Endodermal cell (in vitro differentiated cells): ENCODE results near the gene ABHD16A. TPM values are rescaled to one million over a fixed set of nuclear protein-coding genes. Genes with fewer than 3 reads are reported as not detected.
"Not testable (repeated sequence)": the region's sequence is repeated elsewhere in the genome, so short reads cannot be mapped to it uniquely, and the experiment has no call there.

ENCODE experiments used
- DNase-seq: peaks from one replicate; pipeline ENCODE4 v3.0.0-alpha.2; 2017
- H3K27ac ChIP-seq: 2 replicates; pipeline ENCODE4 v1.5.1; 2013; ENCODE audit warnings: mild to moderate bottlenecking, low read depth, low read length, moderate library complexity
- H3K27me3 ChIP-seq: 2 replicates; pipeline ENCODE4 v1.6.1; 2013; ENCODE audit warnings: mild to moderate bottlenecking, low read length, moderate library complexity; ENCODE audit not compliant: insufficient read depth, control insufficient read depth, poor library complexity, severe bottlenecking
- H3K36me3 ChIP-seq: 2 replicates; pipeline ENCODE4 v1.7.0; 2013; ENCODE audit warnings: mild to moderate bottlenecking, low read length, moderate library complexity; ENCODE audit not compliant: control insufficient read depth, insufficient read depth
- H3K4me1 ChIP-seq: one replicate; pipeline ENCODE4 v1.7.0; 2013; ENCODE audit warnings: low read length; ENCODE audit not compliant: control insufficient read depth, insufficient read depth
- H3K4me3 ChIP-seq: 2 replicates; pipeline ENCODE4 v1.5.1; 2013; ENCODE audit warnings: mild to moderate bottlenecking, low read length, moderate library complexity
- H3K9ac ChIP-seq: 2 replicates; pipeline ENCODE4 v1.6.1; 2013; ENCODE audit warnings: mild to moderate bottlenecking, low read length, moderate library complexity; ENCODE audit not compliant: poor library complexity, severe bottlenecking; ENCODE audit errors: extremely low read depth
- H3K9me3 ChIP-seq: 2 replicates; pipeline ENCODE4 v1.6.1; 2013; ENCODE audit warnings: mild to moderate bottlenecking, low read length, moderate library complexity; ENCODE audit not compliant: control insufficient read depth
- H3K27ac Mint-ChIP-seq: 2 replicates; pipeline ENCODE4 v1.8.0; 2020; ENCODE audit warnings: mixed read lengths
- H3K27me3 Mint-ChIP-seq: 2 replicates; pipeline ENCODE4 v1.8.0; 2021; ENCODE audit warnings: mild to moderate bottlenecking, mixed read lengths; ENCODE audit not compliant: insufficient read depth
- H3K36me3 Mint-ChIP-seq: 2 replicates; pipeline ENCODE4 v1.8.0; 2020; ENCODE audit warnings: low read depth, mixed read lengths
- H3K4me1 Mint-ChIP-seq: 2 replicates; pipeline ENCODE4 v1.8.0; 2020; ENCODE audit warnings: mixed read lengths
- H3K4me3 Mint-ChIP-seq: 2 replicates; pipeline ENCODE4 v1.8.0; 2020; ENCODE audit warnings: mild to moderate bottlenecking, moderate library complexity, mixed read lengths
- H3K9me3 Mint-ChIP-seq: 2 replicates; pipeline ENCODE4 v1.8.0; 2020; ENCODE audit warnings: mild to moderate bottlenecking, mixed read lengths
- WGBS, 2 experiments: methylation state at CpG; one replicate each; pipeline versions ENCODE4 v1.1.5 to v1.1.7; 2013; ENCODE audit warnings: missing lambda C conversion rate in 2 of 2, mixed read lengths in 1 of 2; ENCODE audit not compliant: insufficient coverage in 1 of 2, insufficient read length in 1 of 2; 5-methylcytosine and 5-hydroxymethylcytosine counted together
- total RNA-seq, 2 donors: library from RNA; stranded (reverse); fragmentation: NEBNext Ultra II Directional in 1 of 2; extraction: Animal tissue kit (Norgen Biotek cat#: 25700) in 1 of 2; gene quantifications; 2 replicates in 1 of 2; 3 replicates in 1 of 2; pipeline ENCODE4 v1.2.1, GENCODE V29; 2021
- TF ChIP-seq, protein P1 (sequence below): fragments of 200-600 bp; sonication (generic); conservative IDR thresholded peaks from 2 replicates; pipeline ENCODE4 v1.5.0; 2021; ENCODE audit warnings: antibody characterized with exemption, mild to moderate bottlenecking

Gene ABHD16A
- total RNA-seq, 2 donors from 2014 or later = 38.3 to 59.5 TPM

DNA sequence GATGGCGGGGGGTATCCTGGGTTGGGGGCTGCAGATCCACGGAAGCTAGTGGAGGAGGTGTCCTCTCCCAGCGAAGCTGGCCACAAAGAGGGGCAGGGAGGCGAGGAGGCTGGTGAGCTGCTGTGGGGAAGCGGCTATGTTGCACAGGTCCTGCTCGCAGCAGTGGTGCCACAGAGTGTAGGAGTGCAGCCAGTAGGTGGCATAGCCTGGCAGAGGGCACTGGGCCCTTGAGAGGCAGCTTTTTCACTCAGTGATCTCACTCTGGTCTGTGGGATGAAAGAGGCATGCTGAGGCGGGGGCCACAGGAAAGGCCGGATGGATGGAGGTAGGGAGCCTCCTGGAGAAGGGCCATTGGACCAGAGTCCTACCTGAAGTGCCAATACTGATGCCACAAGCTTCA, 9.2 kb upstream of the ABHD16A start:
- no peaks in the 10 kb centered on the region for H3K27me3 Mint-ChIP-seq
- peaks cover 32% of the 10 kb centered on the region for H3K4me1 Mint-ChIP-seq
- no peak overlapping the region for H3K27ac ChIP-seq
- H3K36me3 ChIP-seq = no peaks in the 10 kb centered on the region
- DNase-seq = peak; percentile 47
- no peak overlapping the region for H3K9ac ChIP-seq
- H3K4me3 Mint-ChIP-seq = no peak overlapping the region
- no peaks in the 10 kb centered on the region for H3K9me3 Mint-ChIP-seq
- H3K9me3 ChIP-seq = no peaks in the 10 kb centered on the region
- H3K4me3 ChIP-seq = no peak overlapping the region
- WGBS, 2 experiments = 96 to 98% methylated on average over 7 to 8 of the region's 8 CpGs
- H3K27me3 ChIP-seq = no peaks in the 10 kb centered on the region
- H3K36me3 Mint-ChIP-seq = no peaks in the 10 kb centered on the region
- no peak overlapping the region for H3K27ac Mint-ChIP-seq
- peaks cover 7% of the 10 kb centered on the region for H3K4me1 ChIP-seq
- TF ChIP-seq, protein P1, sequence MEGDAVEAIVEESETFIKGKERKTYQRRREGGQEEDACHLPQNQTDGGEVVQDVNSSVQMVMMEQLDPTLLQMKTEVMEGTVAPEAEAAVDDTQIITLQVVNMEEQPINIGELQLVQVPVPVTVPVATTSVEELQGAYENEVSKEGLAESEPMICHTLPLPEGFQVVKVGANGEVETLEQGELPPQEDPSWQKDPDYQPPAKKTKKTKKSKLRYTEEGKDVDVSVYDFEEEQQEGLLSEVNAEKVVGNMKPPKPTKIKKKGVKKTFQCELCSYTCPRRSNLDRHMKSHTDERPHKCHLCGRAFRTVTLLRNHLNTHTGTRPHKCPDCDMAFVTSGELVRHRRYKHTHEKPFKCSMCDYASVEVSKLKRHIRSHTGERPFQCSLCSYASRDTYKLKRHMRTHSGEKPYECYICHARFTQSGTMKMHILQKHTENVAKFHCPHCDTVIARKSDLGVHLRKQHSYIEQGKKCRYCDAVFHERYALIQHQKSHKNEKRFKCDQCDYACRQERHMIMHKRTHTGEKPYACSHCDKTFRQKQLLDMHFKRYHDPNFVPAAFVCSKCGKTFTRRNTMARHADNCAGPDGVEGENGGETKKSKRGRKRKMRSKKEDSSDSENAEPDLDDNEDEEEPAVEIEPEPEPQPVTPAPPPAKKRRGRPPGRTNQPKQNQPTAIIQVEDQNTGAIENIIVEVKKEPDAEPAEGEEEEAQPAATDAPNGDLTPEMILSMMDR = no peak

GRCh38 chr6:31711233-31711632, 8.1 kb upstream of the ABHD16A start:
- peaks cover 7% of the 10 kb centered on the region for H3K4me1 ChIP-seq
- 87% methylated on average over 4 to 8 of the region's 8 CpGs for WGBS, 2 experiments
- Mint-ChIP-seq H3K36me3 (no peaks in the 10 kb centered on the region), H3K4me1 (peaks cover 30% of the 10 kb centered on the region), H3K9me3 (no peaks in the 10 kb centered on the region), H3K4me3 (no peak overlapping the region), H3K27me3 (peaks cover 2% of the 10 kb centered on the region), H3K27ac (no peak overlapping the region)
- H3K9me3 ChIP-seq = no peaks in the 10 kb centered on the region
- TF ChIP-seq, protein P1 = no peak
- no peaks in the 10 kb centered on the region for H3K36me3 ChIP-seq
- no peaks in the 10 kb centered on the region for H3K27me3 ChIP-seq
- H3K27ac ChIP-seq = no peak overlapping the region
- no peak for DNase-seq
- H3K9ac ChIP-seq = no peak overlapping the region
- H3K4me3 ChIP-seq = no peak overlapping the region

DNA sequence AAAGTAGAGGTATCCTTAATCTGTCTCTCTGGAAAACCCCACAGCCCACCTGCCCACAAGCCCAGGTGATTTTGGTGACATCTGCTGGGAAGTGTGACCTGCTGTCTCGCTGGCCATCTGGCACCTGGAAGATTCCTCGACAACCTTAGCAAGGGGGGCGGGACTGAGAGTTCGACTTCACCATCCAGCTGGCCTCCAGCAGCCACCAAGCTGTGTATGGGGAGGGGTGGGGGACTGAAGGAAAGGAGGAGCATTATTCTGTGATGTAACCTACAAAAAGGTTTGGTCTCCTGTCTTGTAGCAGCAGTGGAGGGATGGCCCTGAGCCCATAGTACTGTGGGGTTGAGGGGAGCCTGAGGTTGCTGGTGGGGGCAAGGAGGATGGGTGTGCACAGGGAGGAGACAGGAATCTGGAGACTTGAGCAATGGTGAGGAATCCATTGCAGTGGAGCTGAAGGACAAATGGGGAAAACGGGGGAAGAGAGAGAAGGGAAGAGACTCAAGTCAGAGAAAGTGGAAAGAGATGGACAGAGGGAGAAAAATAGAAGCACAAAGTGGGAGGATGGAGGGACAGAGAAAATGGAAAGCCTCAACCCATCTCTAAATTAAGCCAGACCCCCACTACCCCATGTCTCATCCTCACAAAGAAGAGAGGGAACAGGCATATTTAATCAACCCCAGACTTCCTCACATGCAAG, 7.5 kb upstream of the ABHD16A start:
- H3K27me3 Mint-ChIP-seq = peaks cover 2% of the 10 kb centered on the region
- H3K27me3 ChIP-seq = no peaks in the 10 kb centered on the region
- H3K4me1 ChIP-seq = peaks cover 7% of the 10 kb centered on the region
- no peaks in the 10 kb centered on the region for H3K9me3 ChIP-seq
- peaks cover 30% of the 10 kb centered on the region for H3K4me1 Mint-ChIP-seq
- no peak overlapping the region for H3K4me3 Mint-ChIP-seq
- peak; percentile 58 for DNase-seq
- no peaks in the 10 kb centered on the region for H3K36me3 ChIP-seq
- 71 to 79% methylated on average over 1 to 5 of the region's 5 CpGs for WGBS, 2 experiments
- no peaks in the 10 kb centered on the region for H3K36me3 Mint-ChIP-seq
- no peak overlapping the region for H3K9ac ChIP-seq
- H3K27ac Mint-ChIP-seq = peak overlapping the region; percentile 46
- H3K4me3 ChIP-seq = no peak overlapping the region
- H3K27ac ChIP-seq = no peak overlapping the region
- no peaks in the 10 kb centered on the region for H3K9me3 Mint-ChIP-seq
- TF ChIP-seq, protein P1 = no peak

DNA sequence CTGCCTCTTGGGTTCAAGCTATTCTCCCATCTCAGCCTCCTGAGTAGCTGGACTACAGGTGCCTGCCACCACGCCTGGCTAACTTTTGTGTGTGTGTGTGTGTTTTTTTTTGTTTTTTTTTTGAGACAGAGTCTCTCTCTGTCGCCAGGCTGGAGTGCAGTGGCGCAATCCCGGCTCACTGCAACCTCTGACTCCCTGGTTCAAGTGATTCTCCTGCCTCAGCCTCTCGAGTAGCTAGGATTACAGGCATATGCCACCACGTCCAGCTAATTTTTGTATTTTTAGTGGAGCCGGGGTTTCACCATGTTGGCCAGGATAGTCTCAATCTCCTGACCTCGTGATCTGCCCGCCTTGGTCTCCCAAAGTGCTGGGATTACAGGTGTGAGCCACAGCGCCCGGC, 6.0 kb upstream of the ABHD16A start:
- WGBS, 2 experiments = 89 to 95% methylated on average over 5 to 11 of the region's 11 CpGs
- H3K4me3 Mint-ChIP-seq = not testable (repeated sequence)

More for the DNA sequence above, 6.0 kb upstream of the ABHD16A start:
- not testable (repeated sequence) for H3K27ac Mint-ChIP-seq, H3K36me3 Mint-ChIP-seq, DNase-seq, H3K9me3 Mint-ChIP-seq, H3K27me3 ChIP-seq, H3K4me3 ChIP-seq, H3K9me3 ChIP-seq, H3K27ac ChIP-seq, H3K27me3 Mint-ChIP-seq, H3K9ac ChIP-seq, H3K4me1 ChIP-seq, H3K36me3 ChIP-seq
- H3K4me1 Mint-ChIP-seq = peaks cover 23% of the 10 kb centered on the region
